Endothelial cell of umbilical vein (primary cell): ENCODE results near the gene PODXL2. TPM values are rescaled to one million over a fixed set of nuclear protein-coding genes. Genes with fewer than 3 reads are reported as not detected.

Source experiments
- BruUV-seq: library from RNA; stranded (reverse); fragments of 400-500 nt; replicated peaks from 2 replicates; lab custom pipeline; 2021; lab: Mats Ljungman, UMichigan
- CTCF ChIA-PET: fragments of 300-600, 350-600 bp; sonication (Branson Sonifier 250); formaldehyde crosslinking; loops from one replicate; lab custom pipeline; 2021; ENCODE audit warnings: antibody characterized with exemption, inconsistent platforms; lab: Charles Lee
- POLR2A ChIA-PET: fragments of 300-600, 350-600 bp; sonication (Branson Sonifier 250); formaldehyde crosslinking; loops from one replicate; lab custom pipeline; 2021; ENCODE audit warnings: antibody characterized with exemption, inconsistent platforms; lab: Charles Lee
- DNase-seq: peaks from one replicate; pipeline ENCODE4 v3.0.0-alpha.2; 2011; ENCODE audit warnings: low read depth, low spot score
- FAIRE-seq: peaks from 2 replicates; lab custom pipeline; 2011; peaks lifted over from hg19 to GRCh38; lab: Jason Lieb, UNC
- H2AFZ ChIP-seq: 2 replicates; pipeline ENCODE4 v1.6.0; 2012; ENCODE audit warnings: low read depth, low read length, control low read depth, inconsistent platforms
- H3K27ac ChIP-seq: 2 replicates; pipeline ENCODE4 v1.5.1; 2011; ENCODE audit warnings: low read depth, mild to moderate bottlenecking, control low read depth, low read length, moderate library complexity; ENCODE audit not compliant: insufficient read depth
- H3K27me3 ChIP-seq, 2 experiments: 2 replicates each; pipeline versions ENCODE4 v1.6.0 to v1.6.1; 2011; ENCODE audit warnings: low read length in 2 of 2, mixed read lengths in 1 of 2; ENCODE audit not compliant: control insufficient read depth in 2 of 2, insufficient read depth in 2 of 2
- H3K36me3 ChIP-seq, 2 experiments: 2 replicates in 1 of 2; 3 replicates in 1 of 2; pipeline ENCODE4 v1.5.1; 2011; ENCODE audit warnings: low read length in 2 of 2, mild to moderate bottlenecking in 1 of 2, moderate library complexity in 1 of 2; ENCODE audit not compliant: control insufficient read depth in 2 of 2, insufficient read depth in 2 of 2; ENCODE audit errors: extremely low read depth in 1 of 2
- H3K4me1 ChIP-seq: 3 replicates; pipeline ENCODE4 v1.5.1; 2011; ENCODE audit warnings: mild to moderate bottlenecking, low read length; ENCODE audit not compliant: control insufficient read depth, insufficient read depth; ENCODE audit errors: extremely low read depth
- H3K4me2 ChIP-seq: 2 replicates; pipeline ENCODE4 v1.6.1; 2011; ENCODE audit warnings: low read length, control low read depth, mixed read lengths; ENCODE audit not compliant: insufficient read depth
- H3K4me3 ChIP-seq, 3 experiments: fragments of 200-600 bp in 1 of 3; sonication (generic), shearing (Covaris generic) in 1 of 3; replicated peaks in 1 of 3; 2 replicates each; pipeline ENCODE4 v1.5.1; 2011 to 2016; ENCODE audit warnings: control low read depth in 3 of 3, low read length in 3 of 3, mild to moderate bottlenecking in 2 of 3, inconsistent platforms in 1 of 3, low read depth in 1 of 3, moderate library complexity in 1 of 3; ENCODE audit not compliant: insufficient read depth in 1 of 3
- H3K79me2 ChIP-seq: 2 replicates; pipeline ENCODE4 v1.6.0; 2012; ENCODE audit warnings: low read length, inconsistent platforms; ENCODE audit not compliant: control insufficient read depth, insufficient read depth
- H3K9ac ChIP-seq: replicated peaks from 2 replicates; pipeline ENCODE3; 2011; ENCODE audit warnings: low read length, control low read depth; ENCODE audit not compliant: insufficient read depth; ENCODE audit errors: extremely low read depth
- H3K9me1 ChIP-seq: replicated peaks from 3 replicates; pipeline ENCODE4 v1.6.0; 2011; ENCODE audit warnings: mild to moderate bottlenecking, low read length; ENCODE audit not compliant: control insufficient read depth, insufficient read depth; ENCODE audit errors: extremely low read depth
- H3K9me3 ChIP-seq: replicated peaks from 2 replicates; pipeline ENCODE4 v1.5.1; 2012; ENCODE audit warnings: low read length, inconsistent platforms; ENCODE audit not compliant: control insufficient read depth, insufficient read depth
- H4K20me1 ChIP-seq: replicated peaks from 2 replicates; pipeline ENCODE3; 2011; ENCODE audit warnings: mild to moderate bottlenecking, low read length; ENCODE audit not compliant: control insufficient read depth, insufficient read depth; ENCODE audit errors: extremely low read depth
- EZH2 ChIP-seq: IDR thresholded peaks from 2 replicates; pipeline ENCODE4 v1.6.1; 2012; ENCODE audit warnings: borderline replicate concordance, low read depth, mild to moderate bottlenecking, moderate library complexity, low read length, inconsistent platforms; ENCODE audit not compliant: severe bottlenecking
- FOS ChIP-seq: IDR thresholded peaks from 2 replicates; pipeline ENCODE4 v1.6.1; 2011; ENCODE audit warnings: mild to moderate bottlenecking, low read length, moderate library complexity, borderline replicate concordance; ENCODE audit not compliant: insufficient read depth
- GATA2 ChIP-seq: IDR thresholded peaks from 2 replicates; pipeline ENCODE4 v1.7.0; 2011; ENCODE audit warnings: low read depth, mild to moderate bottlenecking, moderate library complexity, mixed read lengths, low read length; ENCODE audit not compliant: insufficient read length, insufficient read depth
- JUN ChIP-seq: IDR thresholded peaks from 2 replicates; pipeline ENCODE4 v1.6.1; 2011; ENCODE audit warnings: borderline replicate concordance, low read depth; ENCODE audit not compliant: insufficient read length, insufficient read depth
- MYC ChIP-seq: IDR thresholded peaks from one replicate; pipeline ENCODE4 v1.6.1; 2011; ENCODE audit warnings: mild to moderate bottlenecking, low read depth, low read length
- POLR2A ChIP-seq: IDR thresholded peaks from 2 replicates; pipeline ENCODE4 v1.6.1; 2012; ENCODE audit warnings: low read depth, mild to moderate bottlenecking, control low read depth, low read length
- POLR2AphosphoS5 ChIP-seq: IDR thresholded peaks from 2 replicates; pipeline ENCODE4 v1.6.1; 2012; ENCODE audit warnings: low read depth, mild to moderate bottlenecking, control low read depth, low read length, moderate library complexity; ENCODE audit not compliant: insufficient read depth
- dilution Hi-C: fragments of 300-500 bp; cut with MboI; formaldehyde crosslinking; loops from one replicate; pipeline ENCODE4 v1.15.0; 2019; ENCODE audit warnings: low sequenced_read_pairs; ENCODE audit not compliant: extremely low pct_ligation_motif_present
- intact Hi-C: fragments of 100-400 bp; cut with micrococcal nuclease; formaldehyde crosslinking; loops from one replicate; pipeline ENCODE4 v1.10.0; 2022
- polyA plus RNA-seq, 4 experiments: library from polyadenylated mRNA; depleted of rRNA in 3 of 4; stranded (reverse) in 3 of 4; unstranded in 1 of 4; fragments of >200 nt; gene quantifications; 2 replicates each; pipeline versions ENCODE4 v1.2.1 to v1.2.3, GENCODE V29; 2011 to 2012; ENCODE audit warnings: missing spikeins in 1 of 4
- total RNA-seq: library from RNA; stranded (reverse); gene quantifications from 2 replicates; pipeline ENCODE4 v1.2.3, GENCODE V29; 2021
- TF ChIP-seq, protein P1 (sequence below): IDR thresholded peaks from 2 replicates; pipeline ENCODE4 v1.6.1; 2011; ENCODE audit not compliant: insufficient read depth, insufficient read length
- TF ChIP-seq, protein P2 (sequence below), 2 donors: IDR thresholded peaks; 1 replicate in 1 of 2; 2 replicates in 1 of 2; pipeline ENCODE4 v1.5.1; 2011; ENCODE audit warnings: low read length in 2 of 2, mild to moderate bottlenecking in 2 of 2, moderate library complexity in 2 of 2, control low read depth in 1 of 2, inconsistent platforms in 1 of 2, low read depth in 1 of 2; ENCODE audit not compliant: insufficient read depth in 1 of 2; ENCODE audit errors: extremely low read depth in 1 of 2

Gene PODXL2
- total and polyA plus RNA-seq, 2 donors (not counting 3 experiments of a cell fraction or from before 2014, with no cell fraction given): 5.5 to 6.5 TPM

DNA sequence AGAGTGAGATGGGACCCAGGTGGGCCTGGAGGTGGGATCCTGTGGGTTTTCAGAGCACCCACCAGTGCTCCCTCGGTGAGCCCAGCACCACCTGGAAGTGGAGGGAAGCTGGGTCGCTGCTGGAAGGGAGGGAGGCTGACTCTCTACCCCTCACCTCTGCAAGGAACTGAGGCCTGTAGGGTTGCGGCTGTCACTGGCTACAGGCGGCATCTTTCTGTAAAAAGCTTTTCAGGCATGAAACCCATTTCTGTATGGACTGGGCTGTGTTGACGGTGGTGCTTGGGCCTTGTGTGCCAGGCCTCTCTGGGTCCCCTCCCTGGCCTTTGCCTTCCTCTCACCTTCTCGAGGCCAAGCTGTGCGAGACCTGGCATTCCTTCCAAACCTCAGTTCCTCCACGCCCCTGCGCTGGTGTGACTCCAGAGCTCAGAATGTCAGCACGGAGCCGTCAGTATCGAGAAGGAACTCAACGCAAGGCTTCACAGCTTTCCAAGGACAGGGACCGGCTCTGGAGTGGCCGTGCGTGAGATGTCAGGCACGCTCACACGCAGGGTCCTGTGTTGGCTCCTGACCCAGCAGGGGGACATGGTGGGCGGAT lies 60.4 kb downstream of the PODXL2 start:
- Histone ChIP-seq H3K9ac (no peak overlapping the region), H3K4me1 (no peaks in the 10 kb centered on the region), H3K27ac (no peak overlapping the region), H3K9me3 (no peaks in the 10 kb centered on the region), H3K27me3 (no peaks in the 10 kb centered on the region), H3K4me3 (no peak overlapping the region), H3K9me1 (no peaks in the 10 kb centered on the region), H4K20me1 (no peaks in the 10 kb centered on the region), H3K36me3 (peaks cover under 1 to 2% of the 10 kb centered on the region in 2 experiments), H3K79me2 (no peaks in the 10 kb centered on the region), H2AFZ (no peak overlapping the region), H3K4me2 (no peak overlapping the region)
- ChIA-PET POLR2A (no interaction called here), CTCF (interaction anchor here (1.3 to 2.6 kb wide), 3 partner anchors 8 to 270 kb away, joined by 4 to 31 read pairs (median 5); partner anchors contain the start of gene MGLL)
- FAIRE-seq (no peak), DNase-seq (no peak)
- TF ChIP-seq POLR2AphosphoS5 (no peak), JUN (no peak), EZH2 (no peak), FOS (no peak), GATA2 (no peak), MYC (no peak), POLR2A (no peak)
- TF ChIP-seq, protein P1, sequence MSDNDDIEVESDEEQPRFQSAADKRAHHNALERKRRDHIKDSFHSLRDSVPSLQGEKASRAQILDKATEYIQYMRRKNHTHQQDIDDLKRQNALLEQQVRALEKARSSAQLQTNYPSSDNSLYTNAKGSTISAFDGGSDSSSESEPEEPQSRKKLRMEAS: no peak
- TF ChIP-seq, protein P2, sequence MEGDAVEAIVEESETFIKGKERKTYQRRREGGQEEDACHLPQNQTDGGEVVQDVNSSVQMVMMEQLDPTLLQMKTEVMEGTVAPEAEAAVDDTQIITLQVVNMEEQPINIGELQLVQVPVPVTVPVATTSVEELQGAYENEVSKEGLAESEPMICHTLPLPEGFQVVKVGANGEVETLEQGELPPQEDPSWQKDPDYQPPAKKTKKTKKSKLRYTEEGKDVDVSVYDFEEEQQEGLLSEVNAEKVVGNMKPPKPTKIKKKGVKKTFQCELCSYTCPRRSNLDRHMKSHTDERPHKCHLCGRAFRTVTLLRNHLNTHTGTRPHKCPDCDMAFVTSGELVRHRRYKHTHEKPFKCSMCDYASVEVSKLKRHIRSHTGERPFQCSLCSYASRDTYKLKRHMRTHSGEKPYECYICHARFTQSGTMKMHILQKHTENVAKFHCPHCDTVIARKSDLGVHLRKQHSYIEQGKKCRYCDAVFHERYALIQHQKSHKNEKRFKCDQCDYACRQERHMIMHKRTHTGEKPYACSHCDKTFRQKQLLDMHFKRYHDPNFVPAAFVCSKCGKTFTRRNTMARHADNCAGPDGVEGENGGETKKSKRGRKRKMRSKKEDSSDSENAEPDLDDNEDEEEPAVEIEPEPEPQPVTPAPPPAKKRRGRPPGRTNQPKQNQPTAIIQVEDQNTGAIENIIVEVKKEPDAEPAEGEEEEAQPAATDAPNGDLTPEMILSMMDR (IDR thresholded peaks at IDR 0.05; ENCODE audit: extremely low read depth in 1 of 2, insufficient read depth in 1 of 2, low read depth in 1 of 2, low read length in 2 of 2): no peak
- BruUV-seq: TSS peak; percentile 16
- dilution Hi-C loops: no loop called here
- intact Hi-C loops: no loop called here
